ENCODE measurements around the gene CYP2C19. TPM values are rescaled to one million over a fixed set of nuclear protein-coding genes. Genes with fewer than 3 reads are reported as not detected.
"Not testable (repeated sequence)": the region's sequence is repeated elsewhere in the genome, so short reads cannot be mapped to it uniquely, and the experiment has no call there.

Gene CYP2C19
- not detected in 2 replicates for total RNA-seq (2014; rRNA removed; shearing (Covaris generic))

GRCh38 chr10:94762393-94762792 is at the start of gene CYP2C19:
Gene CYP2C19, plus strand, starts transcription at chr10:94762681. Its CDS starts 25 bp downstream, at chr10:94762706.
- DNase-seq (ENCODE audit: low spot score): no peak

GRCh38 chr10:94725871-94726270 is 36.6 kb upstream of the CYP2C19 start:
- no peak for DNase-seq (ENCODE audit: low spot score)

GRCh38 chr10:94735197-94735596 is 27.3 kb upstream of the CYP2C19 start:
- no peak for DNase-seq (ENCODE audit: low spot score)

GRCh38 chr10:94738588-94738987 is 23.9 kb upstream of the CYP2C19 start:
- DNase-seq (ENCODE audit: low spot score): no peak

- DNase-seq (ENCODE audit: low spot score): no peak
Measured at GRCh38 chr10:94747137-94747536, 15.3 kb upstream of the CYP2C19 start.

- no peak for DNase-seq (ENCODE audit: low spot score)
Measured at GRCh38 chr10:94747838-94748237, 14.6 kb upstream of the CYP2C19 start.

- no peak for DNase-seq (ENCODE audit: low spot score)
Measured at GRCh38 chr10:94757916-94758315, 4.6 kb upstream of the CYP2C19 start.

- no peak for DNase-seq (ENCODE audit: low spot score)
Measured at GRCh38 chr10:94760586-94761178, 1.8 kb upstream of the CYP2C19 start.

GRCh38 chr10:94775425-94775824 is 12.9 kb downstream of the CYP2C19 start:
- not testable (repeated sequence) for DNase-seq (ENCODE audit: low spot score)

- no peak for DNase-seq (ENCODE audit: low spot score)
Measured at GRCh38 chr10:94777886-94778458, 15.5 kb downstream of the CYP2C19 start.

- DNase-seq (ENCODE audit: low spot score): no peak
Measured at GRCh38 chr10:94780844-94781243, 18.4 kb downstream of the CYP2C19 start.

- DNase-seq (ENCODE audit: low spot score): no peak
Measured at GRCh38 chr10:94784256-94784655, 21.8 kb downstream of the CYP2C19 start.

GRCh38 chr10:94785211-94785610 is 22.7 kb downstream of the CYP2C19 start:
- no peak for DNase-seq (ENCODE audit: low spot score)

- DNase-seq (ENCODE audit: low spot score): not testable (repeated sequence)
Measured at GRCh38 chr10:94800551-94800950, 38.1 kb downstream of the CYP2C19 start.

GRCh38 chr10:94803307-94803706 is 40.8 kb downstream of the CYP2C19 start:
- no peak for DNase-seq (ENCODE audit: low spot score)

GRCh38 chr10:94830025-94830424 is 67.5 kb downstream of the CYP2C19 start:
- not testable (repeated sequence) for DNase-seq (ENCODE audit: low spot score)

- DNase-seq (ENCODE audit: low spot score): no peak
Measured at GRCh38 chr10:94846204-94846603, 83.7 kb downstream of the CYP2C19 start.

GRCh38 chr10:94850766-94851165 is 88.3 kb downstream of the CYP2C19 start:
- no peak for DNase-seq (ENCODE audit: low spot score)

- DNase-seq (ENCODE audit: low spot score): no peak
Measured at GRCh38 chr10:94851263-94851662, 88.8 kb downstream of the CYP2C19 start.

GRCh38 chr10:94852438-94852837 is 90.0 kb downstream of the CYP2C19 start:
- no peak for DNase-seq (ENCODE audit: low spot score)

- no peak for DNase-seq (ENCODE audit: low spot score)
Measured at GRCh38 chr10:94853065-94853464, 90.6 kb downstream of the CYP2C19 start.

- DNase-seq (ENCODE audit: low spot score): no peak
Measured at GRCh38 chr10:94858005-94858404, 95.5 kb downstream of the CYP2C19 start.

GRCh38 chr10:94859086-94859485 is 96.6 kb downstream of the CYP2C19 start:
- no peak for DNase-seq (ENCODE audit: low spot score)

- DNase-seq (ENCODE audit: low spot score): no peak
Measured at GRCh38 chr10:94878649-94879048, 116.2 kb downstream of the CYP2C19 start.
